Thyroid gland (tissue), 4 donors: Measurements from ENCODE around the gene PLCB3.

Experiments
- POLR2A ChIP-seq, 2 donors: fragments of 450-650 bp; IDR thresholded peaks; one replicate each; pipeline ENCODE4 v1.6.1; 2017; ENCODE audit warnings: antibody characterized with exemption in 2 of 2, mild to moderate bottlenecking in 2 of 2, moderate library complexity in 1 of 2
- TF ChIP-seq, protein P1 (sequence below), 6 experiments: fragments of 200-600 bp in 3 of 6; fragments of 450-650 bp in 3 of 6; sonication (generic) in 3 of 6; IDR thresholded peaks; one replicate each; pipeline ENCODE4 v1.5.1; 2016 to 2019; ENCODE audit warnings: antibody characterized with exemption in 6 of 6, mild to moderate bottlenecking in 2 of 6, inconsistent platforms in 1 of 6, moderate library complexity in 1 of 6

- TF ChIP-seq, protein P1, sequence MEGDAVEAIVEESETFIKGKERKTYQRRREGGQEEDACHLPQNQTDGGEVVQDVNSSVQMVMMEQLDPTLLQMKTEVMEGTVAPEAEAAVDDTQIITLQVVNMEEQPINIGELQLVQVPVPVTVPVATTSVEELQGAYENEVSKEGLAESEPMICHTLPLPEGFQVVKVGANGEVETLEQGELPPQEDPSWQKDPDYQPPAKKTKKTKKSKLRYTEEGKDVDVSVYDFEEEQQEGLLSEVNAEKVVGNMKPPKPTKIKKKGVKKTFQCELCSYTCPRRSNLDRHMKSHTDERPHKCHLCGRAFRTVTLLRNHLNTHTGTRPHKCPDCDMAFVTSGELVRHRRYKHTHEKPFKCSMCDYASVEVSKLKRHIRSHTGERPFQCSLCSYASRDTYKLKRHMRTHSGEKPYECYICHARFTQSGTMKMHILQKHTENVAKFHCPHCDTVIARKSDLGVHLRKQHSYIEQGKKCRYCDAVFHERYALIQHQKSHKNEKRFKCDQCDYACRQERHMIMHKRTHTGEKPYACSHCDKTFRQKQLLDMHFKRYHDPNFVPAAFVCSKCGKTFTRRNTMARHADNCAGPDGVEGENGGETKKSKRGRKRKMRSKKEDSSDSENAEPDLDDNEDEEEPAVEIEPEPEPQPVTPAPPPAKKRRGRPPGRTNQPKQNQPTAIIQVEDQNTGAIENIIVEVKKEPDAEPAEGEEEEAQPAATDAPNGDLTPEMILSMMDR (IDR thresholded peaks at IDR 0.05) = no peak
- no peak for TF ChIP-seq POLR2A (IDR thresholded peaks at IDR 0.05)
Observed at GRCh38 chr11:64276653-64277431, 25.5 kb downstream of the PLCB3 start.
